ACHN (cell line): ENCODE measurements around the gene MCF2L.

ENCODE experiments used
- DNase-seq: peaks from one replicate; pipeline ENCODE4 v3.0.0-alpha.2; 2015
- in situ Hi-C: cut with HindIII; loops from 2 replicates; pipeline ENCODE4 v1.10.0; 2017; ENCODE audit warnings: low sequenced_read_pairs, low pct_ligation_motif_present, low pct_unique_long_range_greater_than_20kb

Gene MCF2L

DNA sequence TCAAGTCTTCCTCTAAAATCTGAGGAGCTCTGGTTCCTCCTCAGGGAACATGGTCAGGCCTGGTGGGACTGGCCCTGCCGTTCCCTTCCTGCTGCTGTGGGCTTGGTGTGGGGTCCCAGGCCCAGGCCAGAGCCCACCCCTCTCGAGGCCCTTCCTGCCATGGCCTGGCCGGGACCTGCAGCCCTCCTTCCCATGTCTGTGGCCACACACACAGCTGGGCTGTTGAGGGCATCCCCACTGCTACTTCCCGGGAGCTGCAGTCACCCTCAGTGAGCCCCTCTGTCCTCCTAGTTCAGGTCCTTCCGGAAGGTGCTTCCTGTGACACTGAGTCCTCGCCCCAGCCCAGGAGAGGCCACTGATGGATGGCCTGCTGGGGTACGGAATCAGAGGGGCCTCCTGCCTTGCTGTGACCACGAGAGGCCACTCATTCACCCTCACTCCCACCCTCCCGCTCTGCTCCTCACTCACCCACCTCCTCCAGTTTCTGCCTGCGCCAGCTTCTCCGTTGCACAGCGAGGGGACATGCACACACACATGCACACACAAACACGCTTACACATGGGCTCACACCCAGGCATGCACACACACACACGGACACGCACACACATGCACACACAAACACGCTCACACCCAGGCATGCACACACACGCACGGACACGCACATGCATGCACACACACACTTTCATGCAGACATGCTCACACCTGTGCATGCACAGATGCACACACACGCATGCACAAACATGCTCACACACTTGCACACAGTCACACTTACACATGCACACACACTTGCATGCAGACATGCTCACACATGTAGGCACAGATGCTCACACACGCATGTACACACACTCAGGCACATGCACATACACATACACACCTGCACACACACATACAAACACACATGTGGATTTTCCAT is 7.3 kb upstream of the MCF2L start:
- no peak for DNase-seq
- in situ Hi-C loops: no loop called here

- DNase-seq: no peak
- in situ Hi-C loops: no loop called here
Measured at GRCh38 chr13:112962396-112962795, 6.6 kb upstream of the MCF2L start.

DNA sequence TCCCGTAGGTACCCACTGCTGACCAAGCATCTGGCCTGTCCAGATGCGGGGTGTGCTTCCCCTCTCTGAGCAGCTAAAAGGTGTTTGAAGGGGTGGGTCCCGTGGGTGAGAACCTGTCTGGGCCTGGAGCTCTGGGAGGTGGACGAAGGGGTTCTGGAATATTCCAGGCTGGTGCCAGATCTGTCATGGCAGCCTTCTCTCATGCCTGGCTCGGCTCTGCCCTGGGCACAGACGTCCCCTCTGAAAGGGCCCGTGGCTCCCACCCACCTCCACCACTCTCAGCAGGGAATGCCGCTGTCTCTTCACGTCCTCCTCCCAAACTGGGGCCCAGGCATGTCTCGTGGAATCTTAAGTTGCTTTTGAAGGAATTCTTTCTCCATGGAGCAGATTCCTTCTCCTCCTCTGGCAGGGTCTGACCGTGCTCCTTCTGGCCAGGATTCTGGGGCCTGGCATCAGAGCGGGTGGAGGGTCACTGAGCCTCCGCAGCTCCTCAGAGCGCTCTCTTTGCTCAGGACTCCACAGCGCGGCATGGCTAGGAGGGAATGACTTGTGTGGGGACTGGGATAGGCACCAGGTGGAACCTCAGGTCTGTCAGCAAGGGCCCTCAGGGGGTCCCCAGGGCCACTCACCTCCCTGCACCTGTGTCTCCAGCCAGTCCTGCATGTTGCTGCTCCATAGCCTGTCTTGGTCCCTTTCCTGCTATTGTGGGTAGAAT is 5.9 kb upstream of the MCF2L start:
- in situ Hi-C loops: no loop called here
- no peak for DNase-seq

GRCh38 chr13:112963641-112964040 is 5.4 kb upstream of the MCF2L start:
- no peak for DNase-seq
- in situ Hi-C loops: no loop called here

- in situ Hi-C loops: no loop called here
- DNase-seq: no peak
Measured at GRCh38 chr13:112964971-112965492, 4.0 kb upstream of the MCF2L start.

DNA sequence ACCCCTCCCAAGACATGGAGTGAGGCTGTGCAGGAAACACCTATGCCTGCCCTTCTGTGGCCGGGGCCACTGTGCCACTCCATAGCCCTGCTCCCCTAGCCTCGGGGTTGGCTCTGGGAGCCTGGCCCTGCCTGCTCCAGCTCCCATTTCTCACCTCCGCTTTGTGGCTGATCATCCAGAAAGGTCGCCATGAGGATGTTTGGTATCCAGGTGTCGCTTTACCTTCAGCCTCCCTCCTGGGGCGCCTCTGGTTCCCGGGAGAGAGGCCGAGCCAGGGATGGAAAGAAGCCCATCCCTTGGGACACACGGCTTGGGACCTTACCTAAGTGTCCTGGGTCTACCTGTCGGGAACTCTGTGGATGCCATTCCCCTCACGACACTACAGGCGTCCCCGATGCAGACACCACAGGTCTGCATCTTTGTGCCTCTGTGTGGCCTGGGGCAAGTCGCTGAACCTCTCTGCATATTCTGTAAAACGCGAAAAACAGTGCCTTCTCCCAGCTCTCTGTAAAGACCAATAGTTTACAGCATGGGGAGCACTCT is 3.4 kb upstream of the MCF2L start:
- no peak for DNase-seq
- in situ Hi-C loops: no loop called here

GRCh38 chr13:112966776-112967175 is 2.2 kb upstream of the MCF2L start:
- DNase-seq: no peak
- in situ Hi-C loops: no loop called here

DNA sequence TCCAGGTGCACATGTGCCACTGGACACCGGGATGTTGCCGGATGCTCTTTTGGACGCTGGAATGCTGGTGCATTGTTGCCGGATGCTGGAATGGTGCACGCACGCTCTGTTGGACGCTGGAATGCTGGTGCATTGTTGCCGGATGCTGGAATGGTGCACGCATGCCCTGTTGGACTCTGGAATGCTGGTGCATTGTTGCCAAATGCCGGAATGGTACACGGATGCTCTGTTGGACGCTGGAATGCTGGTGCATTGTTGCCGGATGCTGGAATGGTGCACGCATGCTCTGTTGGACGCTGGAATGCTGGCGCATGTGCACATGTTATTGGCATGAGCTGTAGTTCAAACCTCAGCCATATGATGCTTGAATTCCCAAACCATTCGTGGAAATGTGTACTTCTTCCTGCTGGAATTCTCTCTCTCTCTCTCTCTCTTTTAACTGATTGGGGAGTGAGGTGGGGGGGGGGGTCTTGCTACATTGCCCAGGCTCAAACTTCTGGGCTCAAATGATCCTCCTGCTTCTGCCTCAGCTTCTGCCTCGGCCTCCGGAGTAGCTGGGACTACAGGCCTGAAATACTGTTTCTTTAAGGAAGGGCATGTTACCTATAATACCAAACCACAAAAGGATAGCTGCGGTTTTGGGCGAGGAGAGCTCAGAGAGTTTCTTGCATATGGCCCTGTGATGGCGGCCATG is 1.2 kb upstream of the MCF2L start:
- in situ Hi-C loops: no loop called here
- no peak for DNase-seq

DNA sequence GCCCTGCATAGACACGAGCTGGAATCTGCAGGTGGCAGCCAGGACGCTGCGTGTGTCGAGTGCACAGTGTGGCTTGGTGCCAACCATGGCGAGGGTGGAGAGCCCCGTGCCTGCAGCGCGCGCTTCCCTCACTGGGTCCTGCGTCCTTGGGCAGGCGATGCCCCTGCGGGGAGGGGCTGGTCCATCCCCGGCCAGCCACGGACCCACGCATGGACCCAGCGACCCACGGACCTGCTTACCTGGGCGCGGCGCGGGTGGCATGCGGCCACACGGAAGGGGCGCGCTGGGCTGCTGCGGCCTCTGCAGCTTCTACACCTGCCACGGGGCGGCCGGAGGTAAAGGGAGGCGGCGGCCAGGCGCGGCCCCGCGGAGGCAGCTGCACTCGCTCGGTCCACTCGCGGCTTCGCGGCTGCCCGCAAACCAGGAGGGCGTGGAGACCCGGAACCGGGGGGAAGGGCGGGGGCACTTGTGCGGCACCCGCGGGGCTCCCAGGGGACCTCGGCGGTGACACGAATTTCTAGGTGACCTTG is 569 bp upstream of the MCF2L start:
- in situ Hi-C loops: no loop called here

DNA sequence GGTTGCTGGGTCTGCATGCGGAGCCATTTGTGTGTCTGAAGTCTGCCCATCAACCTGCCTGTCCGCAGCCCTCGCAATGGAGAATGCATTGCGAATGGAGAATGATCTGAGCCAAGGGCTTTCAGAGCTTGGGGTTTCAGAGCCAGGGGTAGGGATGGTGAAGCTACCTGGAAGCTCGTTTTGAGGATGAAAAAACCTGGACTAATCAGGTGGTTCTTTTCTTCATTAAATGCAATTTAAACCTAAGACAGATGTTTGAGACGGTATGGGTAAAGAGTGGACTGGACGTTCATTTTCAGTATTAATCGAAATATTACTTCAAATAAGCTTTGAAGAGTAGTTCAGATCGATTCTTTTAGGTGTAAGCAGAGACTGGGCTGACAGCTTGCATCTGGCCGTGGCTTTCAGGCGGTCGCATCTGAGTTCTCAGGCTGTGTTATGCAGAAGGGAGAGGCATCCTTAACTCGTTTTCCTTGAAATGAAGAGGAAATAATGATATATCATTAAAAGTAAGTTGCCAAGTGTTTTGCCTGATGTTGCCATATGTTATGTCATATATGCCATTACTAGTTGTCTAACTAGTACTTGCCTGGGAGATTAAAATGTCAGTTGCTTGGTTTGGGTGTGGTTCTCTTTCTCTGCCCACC is 801 bp downstream of the MCF2L start:
- in situ Hi-C loops: no loop called here
- no peak for DNase-seq

More for the DNA sequence above, 569 bp upstream of the MCF2L start:
- no peak for DNase-seq

DNA sequence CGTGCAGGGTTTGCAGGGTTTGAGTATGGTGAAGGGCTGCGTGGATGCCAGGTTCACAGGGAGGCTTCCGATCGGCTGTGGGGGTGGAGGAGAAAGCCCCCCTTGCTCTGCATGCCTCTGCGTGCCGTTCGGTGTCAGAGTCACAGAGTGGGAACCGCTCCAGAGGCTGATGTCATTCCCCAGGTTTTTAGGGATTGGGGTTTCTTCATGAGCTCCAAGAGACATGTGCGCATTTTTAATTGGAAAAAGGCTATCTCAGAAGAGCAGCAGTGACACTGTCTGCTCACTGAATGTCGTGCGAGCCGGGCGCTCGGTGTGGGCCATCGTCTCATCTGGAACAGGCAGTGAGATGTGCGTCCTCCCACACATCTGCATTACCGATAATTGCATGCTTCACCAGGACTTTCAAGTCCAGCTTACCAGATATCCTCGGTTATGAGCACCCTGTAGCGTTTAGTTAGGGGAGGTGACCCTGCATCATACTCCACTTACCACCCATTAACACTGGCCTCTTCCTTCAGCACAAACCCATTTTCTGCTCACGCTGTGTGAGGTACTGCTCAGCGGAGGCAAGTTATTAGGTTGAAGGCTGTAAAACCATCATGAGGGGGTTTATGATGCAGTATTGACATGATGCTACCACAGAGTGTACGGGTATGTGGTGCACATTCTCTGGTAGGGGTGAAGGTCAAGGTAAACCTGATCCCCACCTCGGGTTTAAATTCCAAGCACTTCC is 1.7 kb downstream of the MCF2L start:
- in situ Hi-C loops: no loop called here
- no peak for DNase-seq

DNA sequence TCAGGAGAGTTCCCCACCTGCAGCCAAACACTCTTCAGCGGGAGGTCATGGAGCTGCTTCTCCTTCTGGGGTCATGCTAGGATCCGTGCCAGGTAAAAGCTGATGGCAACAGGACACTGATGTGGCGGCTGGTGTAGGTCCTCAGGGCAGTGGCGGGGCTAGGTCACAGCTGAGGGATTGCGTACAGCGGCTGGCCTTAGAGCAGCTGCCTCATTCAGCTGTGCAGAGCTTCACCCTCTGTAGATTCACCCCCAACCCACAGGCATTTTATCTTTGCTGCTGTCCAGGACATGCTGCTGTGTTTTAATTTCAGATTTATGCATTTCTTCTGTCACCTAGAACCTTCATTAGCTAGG is 2.3 kb downstream of the MCF2L start:
- in situ Hi-C loops: no loop called here
- no peak for DNase-seq

DNA sequence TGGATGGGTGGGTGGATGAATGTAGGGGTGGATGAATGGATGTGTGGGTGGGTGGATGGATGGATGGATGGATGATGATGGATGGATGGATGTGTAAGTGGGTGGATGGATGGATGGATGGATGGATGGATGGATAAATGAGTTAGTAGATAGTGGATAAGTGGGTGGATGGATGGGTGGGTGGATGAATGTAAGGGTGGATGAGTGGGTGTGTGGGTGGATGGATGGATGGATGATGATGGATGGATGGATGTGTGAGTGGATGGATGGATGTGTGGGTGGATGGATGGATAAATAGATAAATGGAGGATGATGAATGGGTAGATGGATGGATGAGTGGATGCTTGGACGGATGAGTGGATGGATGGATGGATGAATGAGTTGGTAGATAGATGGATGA is 3.2 kb downstream of the MCF2L start:
- DNase-seq: no peak
- in situ Hi-C loops: no loop called here

DNA sequence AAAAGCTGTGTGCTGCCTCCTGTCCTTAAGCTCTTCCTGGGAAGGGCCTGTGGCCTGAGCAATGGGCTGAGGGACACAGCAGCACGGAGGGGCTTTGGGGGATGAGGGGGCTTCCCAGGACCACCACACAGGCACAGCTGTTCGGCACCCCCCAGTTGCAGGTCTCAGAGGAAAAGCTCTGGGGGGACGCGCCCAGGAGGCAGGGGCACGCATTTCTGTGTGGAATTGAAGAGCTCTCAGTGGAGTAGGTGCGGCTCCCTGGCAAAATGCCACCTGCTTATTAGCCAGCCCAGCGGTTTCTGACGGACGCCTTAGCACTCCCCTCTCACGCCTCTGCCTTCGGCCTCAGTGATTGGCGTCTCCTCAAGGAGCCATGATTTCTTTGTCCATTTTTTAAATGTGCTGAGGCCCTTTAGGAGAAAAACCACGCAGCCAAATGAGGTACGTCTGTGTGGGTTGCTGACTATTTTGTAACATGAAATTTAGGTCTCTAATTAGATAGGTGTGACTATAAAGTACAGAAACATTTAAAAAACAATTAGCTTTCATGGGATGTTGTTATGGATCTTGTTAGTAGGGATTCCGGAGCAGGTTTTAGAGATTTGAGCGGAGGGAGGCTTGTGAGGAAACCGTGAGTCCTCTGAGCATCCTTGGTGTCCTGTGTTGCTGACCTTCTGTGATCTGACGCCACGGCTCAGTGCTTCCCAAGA is 4.0 kb downstream of the MCF2L start:
- in situ Hi-C loops: no loop called here
- DNase-seq: no peak

DNA sequence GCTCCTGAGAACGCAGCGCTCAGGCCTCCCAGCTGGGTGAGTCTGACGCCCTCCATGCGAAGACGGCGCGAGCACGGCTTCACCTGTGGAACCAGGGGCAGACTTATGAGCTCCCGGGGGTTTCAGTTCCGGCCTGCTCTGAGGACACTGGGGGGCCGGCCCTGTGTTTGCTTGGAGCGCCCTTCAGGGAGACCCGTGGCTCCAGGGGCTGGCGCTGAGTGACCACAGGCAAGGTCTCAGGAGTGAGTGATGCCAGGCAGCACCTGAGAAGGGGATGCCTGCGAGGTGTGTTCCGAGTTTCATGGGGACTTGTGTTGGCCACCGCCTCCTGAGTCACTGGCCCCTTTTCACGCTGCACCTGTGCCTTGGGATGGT is 4.5 kb downstream of the MCF2L start:
- in situ Hi-C loops: no loop called here

DNA sequence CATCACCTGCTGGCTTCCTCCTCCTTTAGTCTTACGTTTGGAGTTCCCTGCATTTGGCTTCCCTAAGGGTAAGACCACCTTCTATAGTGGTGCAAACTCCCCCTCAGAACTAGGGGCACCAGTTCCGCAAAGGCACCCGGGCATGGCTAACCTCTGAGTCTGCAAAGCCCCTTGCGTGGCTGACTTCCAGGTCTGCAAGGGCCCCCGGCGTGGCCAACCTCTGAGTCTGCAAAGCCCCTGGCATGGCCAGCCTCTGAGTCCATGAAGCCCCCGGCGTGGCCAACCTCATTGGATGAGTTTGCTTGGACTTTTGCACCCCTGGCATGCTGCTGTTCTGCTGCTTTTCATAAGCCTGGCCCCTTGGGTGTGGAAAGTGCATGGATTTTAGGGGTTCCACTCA is 5.1 kb downstream of the MCF2L start:
- in situ Hi-C loops: no loop called here
- DNase-seq: no peak

More for the DNA sequence above, 4.5 kb downstream of the MCF2L start:
- no peak for DNase-seq

- in situ Hi-C loops: no loop called here
- DNase-seq: no peak
Measured at GRCh38 chr13:112974671-112975070, 5.7 kb downstream of the MCF2L start.
